H1 (cell line): ENCODE measurements around the gene SLC8A1. TPM values are rescaled to one million over a fixed set of nuclear protein-coding genes. Genes with fewer than 3 reads are reported as not detected.

ENCODE experiments used
- CTCF ChIA-PET: fragments of 300-600 bp; sonication (Branson Sonifier 250); formaldehyde crosslinking; loops from one replicate; lab custom pipeline; 2021; ENCODE audit not compliant: partially characterized antibody; lab: Charles Lee
- POLR2A ChIA-PET: fragments of 300-600 bp; sonication (Branson Sonifier 250); formaldehyde crosslinking; loops from one replicate; lab custom pipeline; 2021; ENCODE audit warnings: inconsistent platforms; ENCODE audit not compliant: partially characterized antibody; lab: Charles Lee
- DNase-seq, 2 experiments: peaks; one replicate each; pipeline versions ENCODE4 v3.0.0 to v3.0.0-alpha.2; 2010 to 2022; ENCODE audit warnings: low spot score in 2 of 2, low read depth in 1 of 2, mixed read lengths in 1 of 2
- FAIRE-seq: peaks from 2 replicates; lab custom pipeline; 2011; peaks lifted over from hg19 to GRCh38; lab: Jason Lieb, UNC
- H2AFZ ChIP-seq: 2 replicates; pipeline ENCODE4 v1.8.1; 2012; ENCODE audit warnings: low read length, inconsistent platforms
- H2AK5ac ChIP-seq: 2 replicates; pipeline ENCODE4 v1.6.1; 2013; ENCODE audit warnings: low read depth, low read length
- H2BK120ac ChIP-seq: replicated peaks from 2 replicates; pipeline ENCODE3; 2013; ENCODE audit warnings: low read depth, low read length, inconsistent platforms
- H2BK12ac ChIP-seq: 2 replicates; pipeline ENCODE4 v1.6.1; 2013; ENCODE audit warnings: low read depth, low read length
- H2BK15ac ChIP-seq: 2 replicates; pipeline ENCODE4 v1.6.1; 2013; ENCODE audit warnings: low read length
- H2BK20ac ChIP-seq: 2 replicates; pipeline ENCODE4 v1.6.1; 2013; ENCODE audit warnings: low read length
- H2BK5ac ChIP-seq: 2 replicates; pipeline ENCODE4 v1.6.1; 2013; ENCODE audit warnings: low read depth, low read length
- H3K14ac ChIP-seq: 2 replicates; pipeline ENCODE4 v1.6.1; 2013; ENCODE audit warnings: inconsistent platforms; ENCODE audit not compliant: insufficient read length
- H3K18ac ChIP-seq: 2 replicates; pipeline ENCODE4 v1.6.1; 2013; ENCODE audit warnings: low read length; ENCODE audit errors: extremely low read depth
- H3K23ac ChIP-seq: 2 replicates; pipeline ENCODE4 v1.6.1; 2013; ENCODE audit warnings: inconsistent platforms; ENCODE audit not compliant: insufficient read length
- H3K23me2 ChIP-seq: 2 replicates; pipeline ENCODE4 v1.6.1; 2013; ENCODE audit warnings: low read depth, low read length
- H3K27ac ChIP-seq: 2 replicates; pipeline ENCODE4 v1.6.1; 2011; ENCODE audit warnings: low read depth, low read length, inconsistent platforms
- H3K27me3 ChIP-seq, 4 experiments: replicated peaks in 1 of 4; 1 replicate in 1 of 4; 2 replicates in 3 of 4; pipeline versions ENCODE4 v1.6.1 to v1.8.1; 2011 to 2013; ENCODE audit warnings: low read length in 3 of 4, mild to moderate bottlenecking in 3 of 4, inconsistent platforms in 2 of 4, mixed read lengths in 2 of 4, moderate library complexity in 1 of 4; ENCODE audit not compliant: control insufficient read depth in 3 of 4, insufficient read depth in 3 of 4; ENCODE audit errors: extremely low read depth in 1 of 4
- H3K36me3 ChIP-seq, 4 experiments: 2 replicates each; pipeline versions ENCODE4 v1.6.1 to v1.8.1; 2011 to 2013; ENCODE audit warnings: mild to moderate bottlenecking in 4 of 4, low read length in 3 of 4, moderate library complexity in 2 of 4, control low read depth in 1 of 4, inconsistent platforms in 1 of 4; ENCODE audit not compliant: insufficient read depth in 4 of 4, control insufficient read depth in 2 of 4
- H3K4ac ChIP-seq: replicated peaks from 2 replicates; pipeline ENCODE3; 2013; ENCODE audit warnings: low read length, low read depth, mixed read lengths, inconsistent platforms; ENCODE audit not compliant: insufficient read length
- H3K4me1 ChIP-seq, 4 experiments: replicated peaks in 1 of 4; 1 replicate in 1 of 4; 2 replicates in 3 of 4; pipeline versions ENCODE4 v1.6.1 to v1.8.1; 2011 to 2013; ENCODE audit warnings: low read length in 3 of 4, inconsistent platforms in 2 of 4, mixed read lengths in 1 of 4; ENCODE audit not compliant: insufficient read depth in 4 of 4, control insufficient read depth in 3 of 4
- H3K4me2 ChIP-seq, 2 experiments: 2 replicates each; pipeline versions ENCODE4 v1.6.1 to v1.8.1; 2011 to 2013; ENCODE audit warnings: low read depth in 2 of 2, low read length in 2 of 2, control low read depth in 1 of 2, inconsistent platforms in 1 of 2, mild to moderate bottlenecking in 1 of 2; ENCODE audit not compliant: insufficient read depth in 1 of 2
- H3K4me3 ChIP-seq, 4 experiments: fragments of 200-600, 300-600 bp in 1 of 4; sonication (generic), shearing (Covaris generic), sonication (Bioruptor Twin) in 1 of 4; 2 replicates each; pipeline versions ENCODE4 v1.5.1 to v1.8.1; 2011 to 2016; ENCODE audit warnings: low read length in 4 of 4, low read depth in 3 of 4, control low read depth in 2 of 4, inconsistent platforms in 2 of 4, mild to moderate bottlenecking in 2 of 4, mixed read lengths in 1 of 4, moderate library complexity in 1 of 4; ENCODE audit not compliant: insufficient read depth in 2 of 4; ENCODE audit errors: extremely low read depth in 1 of 4
- H3K56ac ChIP-seq: replicated peaks from 2 replicates; pipeline ENCODE3; 2013; ENCODE audit warnings: low read depth, mild to moderate bottlenecking, mixed read lengths, low read length, inconsistent platforms; ENCODE audit not compliant: insufficient read length
- H3K79me1 ChIP-seq: 2 replicates; pipeline ENCODE4 v1.6.1; 2013; ENCODE audit warnings: low read depth, low read length, control low read depth
- H3K79me2 ChIP-seq, 2 experiments: 2 replicates each; pipeline versions ENCODE4 v1.6.1 to v1.8.1; 2012 to 2013; ENCODE audit warnings: low read length in 2 of 2, mild to moderate bottlenecking in 2 of 2, inconsistent platforms in 1 of 2; ENCODE audit not compliant: insufficient read depth in 2 of 2, control insufficient read depth in 1 of 2
- H3K9ac ChIP-seq, 4 experiments: replicated peaks in 1 of 4; 1 replicate in 1 of 4; 2 replicates in 3 of 4; pipeline versions ENCODE4 v1.6.1 to v1.8.1; 2011 to 2013; ENCODE audit warnings: low read depth in 3 of 4, low read length in 3 of 4, control low read depth in 2 of 4, mild to moderate bottlenecking in 2 of 4, moderate library complexity in 2 of 4, inconsistent platforms in 1 of 4; ENCODE audit errors: extremely low read depth in 1 of 4
- H3K9me3 ChIP-seq, 2 experiments: 2 replicates each; pipeline versions ENCODE4 v1.6.1 to v1.8.1; 2012 to 2013; ENCODE audit warnings: mild to moderate bottlenecking in 2 of 2, moderate library complexity in 2 of 2, control low read depth in 1 of 2, inconsistent platforms in 1 of 2, low read depth in 1 of 2, low read length in 1 of 2, mixed read lengths in 1 of 2; ENCODE audit not compliant: insufficient read depth in 2 of 2
- H4K20me1 ChIP-seq, 2 experiments: replicated peaks in 1 of 2; 2 replicates each; pipeline versions ENCODE3 to v1.8.1; 2011 to 2013; ENCODE audit warnings: inconsistent platforms in 2 of 2, low read length in 2 of 2, mild to moderate bottlenecking in 1 of 2; ENCODE audit not compliant: insufficient read depth in 2 of 2, control insufficient read depth in 1 of 2
- H4K5ac ChIP-seq: 2 replicates; pipeline ENCODE4 v1.6.1; 2013; ENCODE audit warnings: low read length, low read depth, mixed read lengths, inconsistent platforms; ENCODE audit not compliant: insufficient read length
- H4K8ac ChIP-seq: 2 replicates; pipeline ENCODE4 v1.8.0; 2013; ENCODE audit warnings: mild to moderate bottlenecking, moderate library complexity, low read length, inconsistent platforms; ENCODE audit not compliant: insufficient read depth; ENCODE audit errors: extremely low read depth
- H4K91ac ChIP-seq: replicated peaks from 2 replicates; pipeline ENCODE3; 2013; ENCODE audit warnings: low read length, mixed read lengths, inconsistent platforms; ENCODE audit not compliant: insufficient read length
- CREB1 ChIP-seq: IDR thresholded peaks from 2 replicates; pipeline ENCODE4 v1.6.1; 2012; ENCODE audit warnings: inconsistent platforms
- GABPA ChIP-seq: IDR thresholded peaks from 2 replicates; pipeline ENCODE4 v1.6.1; 2011; ENCODE audit warnings: mild to moderate bottlenecking, low read length, moderate library complexity, borderline replicate concordance; ENCODE audit not compliant: insufficient read depth
- HDAC6 ChIP-seq: IDR thresholded peaks from one replicate; pipeline ENCODE4 v1.7.1; 2012; ENCODE audit warnings: low read depth, mild to moderate bottlenecking, inconsistent platforms, low read length, moderate library complexity
- NRF1 ChIP-seq: IDR thresholded peaks from 2 replicates; pipeline ENCODE4 v1.6.1; 2011; ENCODE audit warnings: mild to moderate bottlenecking, low read depth, low read length, improper control_type of control experiment
- RBBP5 ChIP-seq: IDR thresholded peaks from 2 replicates; pipeline ENCODE4 v1.7.1; 2012; ENCODE audit warnings: low read depth, mild to moderate bottlenecking, inconsistent platforms, low read length, moderate library complexity, borderline replicate concordance
- SAP30 ChIP-seq: fragments of 300-600 bp; sonication (generic); IDR thresholded peaks from 2 replicates; pipeline ENCODE4 v1.7.1; 2012; ENCODE audit warnings: low read length, moderate library complexity, mild to moderate bottlenecking, inconsistent platforms; ENCODE audit not compliant: insufficient read depth, insufficient replicate concordance
- SP1 ChIP-seq: IDR thresholded peaks from 2 replicates; pipeline ENCODE4 v1.6.1; 2011; ENCODE audit warnings: low read depth, low read length
- SP4 ChIP-seq: IDR thresholded peaks from 2 replicates; pipeline ENCODE4 v1.6.1; 2012; ENCODE audit warnings: low read length, inconsistent platforms
- SUZ12 ChIP-seq: fragments of 200-600 bp; sonication (generic); IDR thresholded peaks from 2 replicates; pipeline ENCODE4 v1.6.1; 2012; ENCODE audit warnings: mild to moderate bottlenecking, inconsistent platforms, low read length, moderate library complexity, mixed read lengths
- ZNF274 ChIP-seq: IDR thresholded peaks from 2 replicates; pipeline ENCODE4 v1.7.0; 2012; ENCODE audit warnings: low read length, borderline replicate concordance; ENCODE audit errors: extremely low read depth
- WGBS, 2 experiments: shearing (Covaris generic) in 1 of 2; methylation state at CpG; one replicate each; pipeline versions ENCODE4 v1.1.6 to v1.1.7; 2013 to 2015; ENCODE audit warnings: low lambda C conversion rate in 2 of 2, mixed read lengths in 2 of 2, inconsistent platforms in 1 of 2, low coverage in 1 of 2, missing lambda C conversion rate in 1 of 2; ENCODE audit not compliant: insufficient replicate concordance in 2 of 2, insufficient coverage in 1 of 2, insufficient read length in 1 of 2; ENCODE audit errors: extremely low coverage in 1 of 2, missing lambda C conversion rate in 1 of 2; 5-methylcytosine and 5-hydroxymethylcytosine counted together
- polyA plus RNA-seq, 7 experiments: library from polyadenylated mRNA; depleted of rRNA in 3 of 7; stranded (reverse) in 5 of 7; unstranded in 2 of 7; fragments of >200 nt in 5 of 7; fragments of 200-250 nt in 2 of 7; gene quantifications; 1 replicate in 5 of 7; 2 replicates in 1 of 7; 4 replicates in 1 of 7; pipeline versions ENCODE4 v1.2.1 to v1.2.3, GENCODE V29; 2011 to 2013; ENCODE audit warnings: missing spikeins in 2 of 7, mixed read lengths in 2 of 7
- total RNA-seq: library from RNA; stranded (reverse); fragmentation: NEBNext Ultra II Directional; extraction: Animal tissue kit (Norgen Biotek cat#: 25700); gene quantifications from 2 replicates; pipeline ENCODE4 v1.2.1, GENCODE V29; 2021

The SLC8A1 gene
- total and polyA plus RNA-seq, 2 of the 8 experiments (the other 6 are each of a cell fraction or from before 2014, with no cell fraction given), result 0.68 to 3.6 TPM

GRCh38 chr2:40330096-40330495, 121.8 kb downstream of the SLC8A1 start:
- TF ChIP-seq SAP30 (no peak), SP1 (no peak), RBBP5 (no peak), HDAC6 (no peak), GABPA (no peak), SUZ12 (no peak), SP4 (no peak), ZNF274 (no peak), CREB1 (no peak), NRF1 (no peak)
- no peak overlapping the region for H3K9ac ChIP-seq
- no peak overlapping the region for H3K4me3 ChIP-seq
- H2BK5ac ChIP-seq, result no peak overlapping the region
- no peak overlapping the region for H4K8ac ChIP-seq
- H3K23ac ChIP-seq, result no peak overlapping the region
- H2AK5ac ChIP-seq, result no peak overlapping the region
- no peak overlapping the region for H3K56ac ChIP-seq
- no peaks in the 10 kb centered on the region for H3K9me3 ChIP-seq
- no peaks in the 10 kb centered on the region for H3K27me3 ChIP-seq
- no peaks in the 10 kb centered on the region for H3K36me3 ChIP-seq
- H3K4me1 ChIP-seq, result no peaks in the 10 kb centered on the region
- H2BK12ac ChIP-seq, result no peak overlapping the region
- no peaks in the 10 kb centered on the region for H3K79me1 ChIP-seq
- no peaks in the 10 kb centered on the region; the same call in 1 of the 2 replicates for H3K23me2 ChIP-seq
- no peak overlapping the region for H3K18ac ChIP-seq
- ChIA-PET POLR2A (no interaction called here), CTCF (no interaction called here)
- no peak overlapping the region for H4K91ac ChIP-seq
- no peak overlapping the region for H3K4me2 ChIP-seq
- DNase-seq, result no peak
- no peak overlapping the region for H3K27ac ChIP-seq
- no peak overlapping the region for H2BK120ac ChIP-seq
- no peak overlapping the region for H2BK15ac ChIP-seq
- no peak overlapping the region for H2BK20ac ChIP-seq
- 87% methylated on average over 3 of the region's 3 CpGs; no CpG with 5 or more reads in 1 of the 2 experiments for WGBS, 2 experiments
- no peak overlapping the region for H3K14ac ChIP-seq
- H4K20me1 ChIP-seq, result no peaks in the 10 kb centered on the region
- FAIRE-seq, result no peak
- no peak overlapping the region for H2AFZ ChIP-seq
- no peaks in the 10 kb centered on the region for H3K79me2 ChIP-seq
- H4K5ac ChIP-seq, result no peak overlapping the region
- H3K4ac ChIP-seq, result no peak overlapping the region
